WTC11 (cell line): ENCODE data around the gene EPHB3. TPM values are rescaled to one million over a fixed set of nuclear protein-coding genes. Genes with fewer than 3 reads are reported as not detected.

ENCODE experiments used
- ATAC-seq: fragments of 200-7000 bp; cut with Tn5 transposase; 2 replicates; pipeline ENCODE4 v1.10.0; 2021; ENCODE audit warnings: mild to moderate bottlenecking, moderate library complexity
- CTCF ChIA-PET: fragments of 300-600 bp; sonication (Branson Sonifier 250); formaldehyde crosslinking; loops from one replicate; lab custom pipeline; 2021; ENCODE audit warnings: antibody characterized with exemption; lab: Charles Lee
- POLR2A ChIA-PET: fragments of 350-600 bp; sonication (Branson Sonifier 250); formaldehyde crosslinking; loops from one replicate; lab custom pipeline; 2021; ENCODE audit warnings: antibody characterized with exemption; lab: Charles Lee
- DNase-seq: peaks from one replicate; pipeline ENCODE4 v3.0.0; 2021; ENCODE audit warnings: low spot score
- H3K27ac Mint-ChIP-seq: 2 replicates; pipeline ENCODE4 v1.8.0; 2021; ENCODE audit warnings: mixed read lengths
- H3K27me3 Mint-ChIP-seq: 2 replicates; pipeline ENCODE4 v1.8.0; 2021; ENCODE audit warnings: low read depth, mild to moderate bottlenecking, moderate library complexity, mixed read lengths
- H3K36me3 Mint-ChIP-seq: 2 replicates; pipeline ENCODE4 v1.8.0; 2021; ENCODE audit warnings: mixed read lengths
- H3K4me1 Mint-ChIP-seq: 2 replicates; pipeline ENCODE4 v1.8.0; 2022; ENCODE audit warnings: mixed read lengths
- H3K4me3 Mint-ChIP-seq: 2 replicates; pipeline ENCODE4 v1.8.0; 2021; ENCODE audit warnings: mild to moderate bottlenecking, moderate library complexity, mixed read lengths
- H3K9me3 Mint-ChIP-seq: 2 replicates; pipeline ENCODE4 v1.8.0; 2021; ENCODE audit warnings: mixed read lengths
- E2F5 ChIP-seq: sonication (generic); formaldehyde crosslinking; IDR thresholded peaks from 2 replicates; pipeline ENCODE4 v1.8.1; 2022; ENCODE audit warnings: mild to moderate bottlenecking, moderate library complexity, missing genetic modification reagents
- ELF4 ChIP-seq: sonication (generic); formaldehyde crosslinking; IDR thresholded peaks from 2 replicates; pipeline ENCODE4 v1.8.1; 2022; ENCODE audit warnings: low read depth, mild to moderate bottlenecking, moderate library complexity, missing genetic modification reagents
- ESRRA ChIP-seq: sonication (generic); formaldehyde crosslinking; IDR thresholded peaks from 2 replicates; pipeline ENCODE4 v1.8.1; 2022; ENCODE audit warnings: mild to moderate bottlenecking, missing genetic modification reagents, borderline replicate concordance
- FOXP1 ChIP-seq: sonication (generic); formaldehyde crosslinking; IDR thresholded peaks from 2 replicates; pipeline ENCODE4 v1.8.0; 2022; ENCODE audit warnings: missing genetic modification reagents, mild to moderate bottlenecking, moderate library complexity, borderline replicate concordance
- HMGXB4 ChIP-seq: sonication (generic); formaldehyde crosslinking; IDR thresholded peaks from 2 replicates; pipeline ENCODE4 v1.8.1; 2023; ENCODE audit warnings: mild to moderate bottlenecking, moderate library complexity, missing genetic modification reagents
- NFYB ChIP-seq: sonication (generic); formaldehyde crosslinking; conservative IDR thresholded peaks from 2 replicates; pipeline ENCODE4 v1.8.0; 2022; ENCODE audit warnings: low read depth, missing genetic modification reagents
- PRRX2 ChIP-seq: fragments of 250-450 bp; sonication (Bioruptor Pico); IDR thresholded peaks from 2 replicates; pipeline ENCODE4 v1.8.0; 2021; ENCODE audit warnings: mild to moderate bottlenecking
- SOX15 ChIP-seq: fragments of 250-450 bp; sonication (Bioruptor Pico); IDR thresholded peaks from 2 replicates; pipeline ENCODE4 v1.9.0; 2021; ENCODE audit warnings: mild to moderate bottlenecking
- TEAD4 ChIP-seq: sonication (generic); formaldehyde crosslinking; IDR thresholded peaks from 2 replicates; pipeline ENCODE4 v1.8.0; 2022; ENCODE audit warnings: mild to moderate bottlenecking, missing genetic modification reagents
- TP53 ChIP-seq: sonication (generic); formaldehyde crosslinking; IDR thresholded peaks from 2 replicates; pipeline ENCODE4 v1.8.1; 2023; ENCODE audit warnings: mild to moderate bottlenecking, missing genetic modification reagents
- ZNF263 ChIP-seq: sonication (generic); formaldehyde crosslinking; IDR thresholded peaks from 2 replicates; pipeline ENCODE4 v1.8.1; 2022; ENCODE audit warnings: low read depth, mild to moderate bottlenecking, moderate library complexity, missing genetic modification reagents
- ZNF423 ChIP-seq: fragments of 250-450 bp; sonication (Bioruptor Pico); IDR thresholded peaks from 2 replicates; pipeline ENCODE4 v2.1.2; 2022; ENCODE audit warnings: mild to moderate bottlenecking, moderate library complexity
- ZNF532 ChIP-seq: fragments of 250-450 bp; sonication (Bioruptor Pico); IDR thresholded peaks from 2 replicates; pipeline ENCODE4 v1.9.0; 2021; ENCODE audit warnings: mild to moderate bottlenecking, borderline replicate concordance
- total RNA-seq: library from RNA; stranded (reverse); gene quantifications from 3 replicates; pipeline ENCODE4 v1.2.3, GENCODE V29; 2021
- TF ChIP-seq, protein P1 (sequence below): sonication (generic); formaldehyde crosslinking; IDR thresholded peaks from 2 replicates; pipeline ENCODE4 v1.8.1; 2023; ENCODE audit warnings: mild to moderate bottlenecking, missing genetic modification reagents
- TF ChIP-seq, protein P2 (sequence below): fragments of 250-450 bp; sonication (Bioruptor Pico); IDR thresholded peaks from 2 replicates; pipeline ENCODE4 v1.9.0; 2021; ENCODE audit warnings: mild to moderate bottlenecking
- TF ChIP-seq, protein P3 (sequence below): sonication (generic); formaldehyde crosslinking; IDR thresholded peaks from 2 replicates; pipeline ENCODE4 v1.8.1; 2023; ENCODE audit warnings: mild to moderate bottlenecking, missing genetic modification reagents, moderate library complexity
- TF ChIP-seq, protein P4 (sequence below): sonication (generic); formaldehyde crosslinking; IDR thresholded peaks from 2 replicates; pipeline ENCODE4 v1.8.1; 2023; ENCODE audit warnings: mild to moderate bottlenecking, missing genetic modification reagents, moderate library complexity
- TF ChIP-seq, protein P5 (sequence below): sonication (generic); formaldehyde crosslinking; conservative IDR thresholded peaks from 2 replicates; pipeline ENCODE4 v1.8.1; 2023; ENCODE audit warnings: mild to moderate bottlenecking, low read depth, missing genetic modification reagents, moderate library complexity

Gene EPHB3
- total RNA-seq, 1 experiment from 2014 or later = 11.4 TPM

DNA sequence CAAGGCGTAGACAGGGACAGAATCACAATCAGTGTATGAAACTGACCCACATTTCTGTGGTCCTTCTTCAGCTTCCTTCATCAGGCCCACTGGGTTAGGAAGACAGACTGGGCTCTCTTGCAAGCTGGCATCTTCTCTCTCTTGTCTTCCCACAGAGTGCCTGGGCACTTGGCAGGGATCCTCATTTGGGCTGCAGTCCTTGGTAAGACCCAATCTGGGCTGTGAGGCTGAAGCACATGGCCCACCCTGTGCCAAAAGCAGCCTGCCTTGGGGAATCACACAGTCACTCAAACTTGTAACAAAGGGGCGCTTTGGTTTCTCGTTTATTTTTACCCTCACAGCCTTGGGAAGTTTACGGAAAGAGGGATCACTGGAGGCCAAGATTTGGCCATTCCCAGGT lies 8.2 kb upstream of the EPHB3 start:
- Mint-ChIP-seq H3K4me1 (peaks cover 16% of the 10 kb centered on the region), H3K9me3 (no peaks in the 10 kb centered on the region), H3K27ac (no peak overlapping the region), H3K27me3 (peaks cover 21% of the 10 kb centered on the region), H3K4me3 (no peak overlapping the region), H3K36me3 (no peaks in the 10 kb centered on the region)
- CTCF ChIA-PET = interaction anchor here (0.8 to 2.7 kb wide), 5 partner anchors 8 to 259 kb away, joined by 3 to 9 read pairs (median 4); partner anchors contain the start of gene EPHB3
- POLR2A ChIA-PET = no interaction called here
- ATAC-seq = no peak
- TF ChIP-seq ZNF263 (CRISPR knock-in tag) (no peak), FOXP1 (no peak), ELF4 (CRISPR knock-in tag) (no peak), NFYB (CRISPR knock-in tag) (no peak), ESRRA (CRISPR knock-in tag) (no peak), SOX15 (no peak), E2F5 (CRISPR knock-in tag) (no peak), TEAD4 (no peak), ZNF532 (no peak), ZNF423 (no peak), PRRX2 (CRISPR knock-in tag) (no peak), HMGXB4 (CRISPR knock-in tag) (no peak), TP53 (CRISPR knock-in tag) (no peak)
- TF ChIP-seq, protein P1, sequence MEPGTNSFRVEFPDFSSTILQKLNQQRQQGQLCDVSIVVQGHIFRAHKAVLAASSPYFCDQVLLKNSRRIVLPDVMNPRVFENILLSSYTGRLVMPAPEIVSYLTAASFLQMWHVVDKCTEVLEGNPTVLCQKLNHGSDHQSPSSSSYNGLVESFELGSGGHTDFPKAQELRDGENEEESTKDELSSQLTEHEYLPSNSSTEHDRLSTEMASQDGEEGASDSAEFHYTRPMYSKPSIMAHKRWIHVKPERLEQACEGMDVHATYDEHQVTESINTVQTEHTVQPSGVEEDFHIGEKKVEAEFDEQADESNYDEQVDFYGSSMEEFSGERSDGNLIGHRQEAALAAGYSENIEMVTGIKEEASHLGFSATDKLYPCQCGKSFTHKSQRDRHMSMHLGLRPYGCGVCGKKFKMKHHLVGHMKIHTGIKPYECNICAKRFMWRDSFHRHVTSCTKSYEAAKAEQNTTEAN (CRISPR knock-in tag) = no peak
- TF ChIP-seq, protein P2, sequence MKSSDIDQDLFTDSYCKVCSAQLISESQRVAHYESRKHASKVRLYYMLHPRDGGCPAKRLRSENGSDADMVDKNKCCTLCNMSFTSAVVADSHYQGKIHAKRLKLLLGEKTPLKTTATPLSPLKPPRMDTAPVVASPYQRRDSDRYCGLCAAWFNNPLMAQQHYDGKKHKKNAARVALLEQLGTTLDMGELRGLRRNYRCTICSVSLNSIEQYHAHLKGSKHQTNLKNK (CRISPR knock-in tag) = no peak
- TF ChIP-seq, protein P3, sequence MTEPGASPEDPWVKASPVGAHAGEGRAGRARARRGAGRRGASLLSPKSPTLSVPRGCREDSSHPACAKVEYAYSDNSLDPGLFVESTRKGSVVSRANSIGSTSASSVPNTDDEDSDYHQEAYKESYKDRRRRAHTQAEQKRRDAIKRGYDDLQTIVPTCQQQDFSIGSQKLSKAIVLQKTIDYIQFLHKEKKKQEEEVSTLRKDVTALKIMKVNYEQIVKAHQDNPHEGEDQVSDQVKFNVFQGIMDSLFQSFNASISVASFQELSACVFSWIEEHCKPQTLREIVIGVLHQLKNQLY (CRISPR knock-in tag) = no peak
- TF ChIP-seq, protein P4, sequence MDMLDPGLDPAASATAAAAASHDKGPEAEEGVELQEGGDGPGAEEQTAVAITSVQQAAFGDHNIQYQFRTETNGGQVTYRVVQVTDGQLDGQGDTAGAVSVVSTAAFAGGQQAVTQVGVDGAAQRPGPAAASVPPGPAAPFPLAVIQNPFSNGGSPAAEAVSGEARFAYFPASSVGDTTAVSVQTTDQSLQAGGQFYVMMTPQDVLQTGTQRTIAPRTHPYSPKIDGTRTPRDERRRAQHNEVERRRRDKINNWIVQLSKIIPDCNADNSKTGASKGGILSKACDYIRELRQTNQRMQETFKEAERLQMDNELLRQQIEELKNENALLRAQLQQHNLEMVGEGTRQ = no peak
- TF ChIP-seq, protein P5, sequence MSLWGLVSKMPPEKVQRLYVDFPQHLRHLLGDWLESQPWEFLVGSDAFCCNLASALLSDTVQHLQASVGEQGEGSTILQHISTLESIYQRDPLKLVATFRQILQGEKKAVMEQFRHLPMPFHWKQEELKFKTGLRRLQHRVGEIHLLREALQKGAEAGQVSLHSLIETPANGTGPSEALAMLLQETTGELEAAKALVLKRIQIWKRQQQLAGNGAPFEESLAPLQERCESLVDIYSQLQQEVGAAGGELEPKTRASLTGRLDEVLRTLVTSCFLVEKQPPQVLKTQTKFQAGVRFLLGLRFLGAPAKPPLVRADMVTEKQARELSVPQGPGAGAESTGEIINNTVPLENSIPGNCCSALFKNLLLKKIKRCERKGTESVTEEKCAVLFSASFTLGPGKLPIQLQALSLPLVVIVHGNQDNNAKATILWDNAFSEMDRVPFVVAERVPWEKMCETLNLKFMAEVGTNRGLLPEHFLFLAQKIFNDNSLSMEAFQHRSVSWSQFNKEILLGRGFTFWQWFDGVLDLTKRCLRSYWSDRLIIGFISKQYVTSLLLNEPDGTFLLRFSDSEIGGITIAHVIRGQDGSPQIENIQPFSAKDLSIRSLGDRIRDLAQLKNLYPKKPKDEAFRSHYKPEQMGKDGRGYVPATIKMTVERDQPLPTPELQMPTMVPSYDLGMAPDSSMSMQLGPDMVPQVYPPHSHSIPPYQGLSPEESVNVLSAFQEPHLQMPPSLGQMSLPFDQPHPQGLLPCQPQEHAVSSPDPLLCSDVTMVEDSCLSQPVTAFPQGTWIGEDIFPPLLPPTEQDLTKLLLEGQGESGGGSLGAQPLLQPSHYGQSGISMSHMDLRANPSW (CRISPR knock-in tag) = no peak
- no peak for DNase-seq
